Activated gamma-delta T cell treated with Interleukin-2 at 50 U/mL for 16 hours (primary cell): Measurements from ENCODE around the gene STK26.
A peak's percentile ranks its signal among the peaks of the same experiment; 100 is the strongest.
"Not testable (repeated sequence)": the region's sequence is repeated elsewhere in the genome, so short reads cannot be mapped to it uniquely, and the experiment has no call there.

Experiments used
- DNase-seq: peaks from one replicate; pipeline ENCODE4 v3.0.0-alpha.2; 2020

The STK26 gene

GRCh38 chrX:132022967-132023895, at the start of gene STK26:
TSS of gene STK26 (plus strand) at chrX:132023302. CDS start at chrX:132023618, 316 bp downstream.
- peak; percentile 62 for DNase-seq

GRCh38 chrX:131975851-131976250, 47.3 kb upstream of the STK26 start:
- no peak for DNase-seq

DNA sequence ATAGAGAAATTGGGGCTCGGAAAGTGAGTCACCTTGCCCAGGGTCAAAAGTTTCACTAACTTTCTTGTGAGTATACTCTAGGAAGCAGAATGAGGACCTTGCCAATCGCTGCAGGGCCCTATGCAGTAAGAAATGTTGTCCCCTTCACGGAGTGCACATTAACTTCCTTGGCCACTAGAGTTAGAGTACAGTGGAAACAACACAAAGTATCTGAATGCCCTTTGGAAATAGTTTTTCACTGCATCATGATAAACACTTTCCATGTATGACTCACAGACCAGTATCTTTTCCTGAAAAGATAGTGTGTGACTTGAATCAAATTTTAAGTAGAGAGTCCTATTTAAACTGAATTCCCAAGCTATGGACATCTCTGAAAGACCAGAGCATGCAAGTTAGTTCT, 45.5 kb upstream of the STK26 start:
- no peak for DNase-seq

GRCh38 chrX:131979116-131979515, 44.0 kb upstream of the STK26 start:
- no peak for DNase-seq

DNA sequence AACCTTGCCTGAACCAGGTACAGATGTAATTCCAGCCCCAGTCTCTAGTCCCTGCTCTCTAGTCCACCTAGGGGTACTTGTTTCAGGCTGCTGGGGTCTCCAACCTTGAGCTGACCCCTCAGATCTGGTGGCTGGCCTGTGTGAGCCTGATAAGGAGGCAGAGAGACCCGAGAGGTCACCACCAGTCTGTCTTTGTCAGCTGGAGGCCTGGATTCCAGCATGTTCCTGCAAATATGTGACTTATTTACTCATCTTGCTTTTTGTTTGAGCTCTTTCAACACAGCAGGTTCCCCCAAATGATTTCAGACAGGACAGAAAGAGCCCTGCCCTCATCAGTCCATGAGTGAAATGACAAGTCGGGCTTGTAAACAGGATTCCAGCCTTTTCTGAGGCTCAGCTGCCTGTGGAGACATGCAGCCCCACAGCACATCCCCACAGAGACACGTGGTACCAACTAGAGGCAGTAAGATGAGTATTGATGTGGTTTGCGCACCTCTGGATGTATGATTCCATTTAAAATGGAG, 37.5 kb upstream of the STK26 start:
- DNase-seq = no peak

- DNase-seq = peak; percentile 24
Measured at GRCh38 chrX:131987252-131987651, 35.9 kb upstream of the STK26 start.

DNA sequence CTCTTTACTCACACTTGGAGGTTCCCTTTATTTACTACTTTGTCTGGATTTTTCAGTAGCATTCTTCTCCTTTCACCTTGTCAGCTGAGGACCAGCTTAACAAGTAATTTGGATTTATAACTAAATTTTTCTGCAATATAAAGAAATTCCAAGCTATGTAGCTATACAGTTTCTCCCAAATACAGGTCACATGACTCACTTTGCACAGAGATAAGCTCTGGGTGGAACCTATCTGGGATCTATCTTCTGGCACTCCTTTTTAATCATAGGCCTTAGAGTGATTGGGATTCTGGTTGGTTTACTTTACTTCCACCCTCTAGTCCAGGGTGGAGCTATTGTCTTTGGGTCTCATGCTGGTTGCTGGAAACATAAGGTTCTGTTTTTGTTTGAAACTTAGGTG, 34.9 kb upstream of the STK26 start:
- no peak for DNase-seq

DNA sequence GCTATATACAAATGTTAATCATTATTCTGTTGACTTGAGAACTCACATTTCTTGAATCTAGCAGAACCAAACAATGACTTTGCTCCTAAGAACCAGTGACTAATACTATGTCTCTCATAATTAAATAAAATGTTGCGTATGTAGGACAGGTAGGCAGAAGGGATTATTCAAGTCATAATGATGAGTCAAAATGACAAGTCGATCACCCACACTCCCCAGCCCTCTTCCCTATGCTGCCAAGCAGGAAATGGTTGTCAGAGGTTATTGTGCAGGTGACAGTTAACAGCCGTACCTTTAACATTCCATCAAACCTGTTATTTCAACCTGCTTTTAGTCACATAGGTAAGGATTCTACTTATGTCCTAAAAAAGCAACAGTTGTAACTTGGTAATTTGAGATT, 22.0 kb upstream of the STK26 start:
- no peak for DNase-seq

DNA sequence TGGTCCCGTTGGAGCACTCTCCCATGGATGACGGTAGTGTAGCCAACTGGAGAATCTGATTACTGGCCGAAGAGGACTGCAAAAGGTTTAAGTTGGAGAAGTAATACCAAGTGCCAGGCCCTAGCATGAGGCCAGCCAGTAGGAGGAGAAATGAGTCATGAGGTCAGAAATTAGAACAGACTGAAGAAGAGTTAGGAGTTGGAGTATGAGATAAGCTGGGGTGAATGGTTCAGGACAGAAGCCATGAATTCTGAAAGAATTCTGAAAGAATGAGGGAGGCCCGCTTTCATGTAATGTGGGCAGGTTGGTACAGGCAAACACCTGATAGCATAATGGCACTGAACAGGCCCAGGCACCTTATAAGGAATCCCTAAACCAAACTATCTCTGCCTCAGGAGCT, 18.4 kb upstream of the STK26 start:
- no peak for DNase-seq

GRCh38 chrX:132009350-132009749, 13.8 kb upstream of the STK26 start:
- DNase-seq = no peak

DNA sequence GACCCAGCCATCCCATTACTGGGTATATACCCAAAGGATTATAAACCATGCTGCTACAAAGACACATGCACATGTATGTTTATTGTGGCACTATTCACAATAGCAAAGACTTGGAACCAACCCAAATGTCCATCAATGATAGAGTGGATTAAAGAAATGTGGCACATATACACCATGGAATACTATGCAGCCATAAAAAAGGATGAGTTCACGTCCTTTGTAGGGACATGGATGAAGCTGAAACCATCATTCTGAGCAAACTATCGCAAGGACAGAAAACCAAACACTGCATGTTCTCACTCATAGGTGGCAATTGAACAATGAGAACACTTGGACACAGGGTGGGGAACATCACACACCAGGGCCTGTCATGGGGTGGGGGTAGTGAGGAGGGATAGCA, 12.9 kb upstream of the STK26 start:
- DNase-seq = not testable (repeated sequence)

DNA sequence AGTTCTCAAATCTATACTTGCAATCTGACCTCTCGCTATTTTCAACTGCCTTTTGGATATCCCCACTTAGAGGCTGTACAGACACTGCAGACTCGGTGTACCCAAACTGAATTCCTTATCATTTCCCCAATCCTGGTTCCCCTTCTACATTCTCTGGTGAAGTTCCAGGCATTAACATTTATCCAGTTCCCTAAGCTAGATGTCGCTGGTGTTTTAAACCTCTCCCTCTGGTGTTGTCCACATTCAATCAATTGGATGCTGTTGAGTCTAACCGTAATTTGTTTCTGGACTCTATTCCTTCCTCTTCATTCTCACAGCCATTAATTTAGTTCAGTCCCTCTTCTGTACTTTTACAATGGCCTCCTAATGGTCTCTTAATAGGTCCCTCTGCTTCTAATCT, 7.2 kb upstream of the STK26 start:
- no peak for DNase-seq

GRCh38 chrX:132016628-132017430, 6.3 kb upstream of the STK26 start:
- no peak for DNase-seq

GRCh38 chrX:132017431-132018185, 5.5 kb upstream of the STK26 start:
- DNase-seq = no peak

- no peak for DNase-seq
Measured at GRCh38 chrX:132022198-132022966, 720 bp upstream of the STK26 start.

DNA sequence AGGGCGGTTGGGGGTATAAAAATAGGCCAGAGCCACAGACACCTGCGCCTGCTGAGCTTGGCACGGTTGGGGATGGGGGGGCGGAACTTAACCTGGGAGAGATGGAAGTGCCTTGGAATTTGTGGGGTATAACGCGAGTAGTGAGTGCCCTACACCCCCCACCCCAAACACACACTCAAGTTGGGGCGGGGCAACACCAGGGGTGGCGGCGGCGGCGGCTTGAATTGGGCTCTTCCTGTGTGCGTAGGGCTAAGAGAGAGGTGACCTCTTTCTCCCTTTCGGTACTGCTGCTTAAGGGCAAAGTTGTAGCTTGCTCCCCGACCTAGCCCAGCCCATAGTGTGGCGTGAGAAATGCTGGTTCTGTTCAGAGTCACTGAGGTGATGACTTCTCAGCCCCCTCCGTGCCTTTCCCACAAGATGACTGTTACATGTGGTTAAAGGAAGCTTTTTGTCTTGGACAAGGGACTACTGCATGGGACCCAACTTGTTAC, 839 bp downstream of the STK26 start:
- DNase-seq = peak; percentile 38

DNA sequence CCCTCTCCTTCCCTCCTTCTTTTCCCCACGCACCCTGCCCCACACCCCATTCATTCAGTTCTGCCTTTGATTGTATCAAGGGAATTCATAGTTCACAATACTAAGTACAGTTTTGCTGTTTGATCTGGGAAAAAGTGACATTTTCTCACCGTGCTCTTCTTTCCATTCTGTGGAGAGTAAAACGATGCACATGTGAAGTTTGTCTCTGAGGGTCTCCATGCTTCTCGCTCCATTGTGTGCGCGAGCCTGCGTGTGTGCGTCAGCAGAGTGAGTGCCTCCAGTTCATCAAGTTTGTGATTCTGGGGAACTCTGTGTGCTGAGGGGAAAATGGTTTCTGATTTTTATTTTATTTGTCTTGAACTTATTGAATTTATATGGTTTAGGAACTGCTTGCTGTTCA, 1.9 kb downstream of the STK26 start:
- DNase-seq = no peak

DNA sequence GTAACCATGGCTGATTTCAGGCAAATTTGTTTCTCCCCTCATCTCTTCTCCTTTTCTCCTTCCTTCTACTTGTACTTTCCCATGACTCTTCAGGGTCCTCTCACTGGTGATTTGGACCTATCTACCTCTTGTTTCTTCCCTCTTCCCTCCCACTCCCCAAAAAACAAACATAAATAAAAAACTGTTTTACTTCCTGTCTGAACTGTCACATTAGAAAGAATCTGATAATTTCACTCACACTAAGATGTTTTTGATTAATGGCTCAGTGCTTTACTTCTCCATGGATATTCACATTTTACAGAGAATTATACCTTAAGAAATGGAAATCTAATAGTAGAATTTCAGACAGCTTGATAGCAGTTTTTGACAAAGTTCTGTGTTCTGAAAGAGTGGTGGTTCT, 7.2 kb downstream of the STK26 start:
- DNase-seq = no peak

- no peak for DNase-seq
Measured at GRCh38 chrX:132031867-132032266, 8.8 kb downstream of the STK26 start.

DNA sequence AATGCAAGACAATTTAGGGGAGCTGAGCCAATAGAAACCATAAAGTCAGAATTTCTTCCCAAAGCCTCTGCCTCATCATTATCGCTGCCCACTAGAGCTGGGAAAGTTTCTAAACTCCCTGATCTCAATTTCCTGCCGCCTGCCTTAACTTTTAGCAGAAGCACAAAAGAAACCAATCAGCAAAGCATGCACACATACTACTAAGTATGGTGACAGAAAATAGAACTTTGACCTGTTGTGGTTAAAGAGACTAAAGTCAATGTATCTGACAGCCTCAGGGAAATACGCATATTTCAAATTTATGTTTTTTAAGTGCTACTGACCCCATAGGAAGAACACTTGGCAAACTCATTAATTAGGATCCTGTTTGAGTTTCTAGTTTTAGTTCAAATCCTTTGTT, 10.1 kb downstream of the STK26 start:
- no peak for DNase-seq

DNA sequence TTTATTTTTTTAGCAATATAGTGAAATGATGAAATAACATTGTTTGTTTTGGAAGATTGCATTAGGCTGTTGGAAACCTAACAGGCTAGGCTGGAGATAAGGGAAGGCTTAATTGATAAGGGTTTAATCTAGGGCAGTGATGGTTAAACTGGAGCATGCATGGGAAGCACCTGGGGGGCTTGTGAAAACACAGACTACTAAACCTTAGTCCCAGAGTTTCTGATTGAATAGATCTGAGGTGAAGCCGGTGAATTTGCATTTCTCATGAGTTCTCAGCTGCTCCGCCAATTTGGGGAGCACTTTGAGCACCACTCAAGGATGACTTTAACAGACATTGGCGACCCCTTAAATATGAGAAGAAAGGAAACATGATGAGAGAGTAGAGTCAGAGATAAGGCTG, 11.5 kb downstream of the STK26 start:
- DNase-seq = no peak

- no peak for DNase-seq
Measured at GRCh38 chrX:132037479-132037993, 14.4 kb downstream of the STK26 start.
